Heart left ventricle (tissue), 13 donors: ENCODE results near the gene POU4F1.

Source experiments
- CTCF ChIP-seq, 12 donors: fragments of 200-600 bp; sonication (generic) in 4 of 12; IDR thresholded peaks; one replicate each; pipeline versions ENCODE4 v1.5.0 to v1.8.0; 2018 to 2022; ENCODE audit warnings: antibody characterized with exemption in 12 of 12, mild to moderate bottlenecking in 5 of 12
- POLR2A ChIP-seq, 2 donors: fragments of 450-650 bp; IDR thresholded peaks; one replicate each; pipeline ENCODE4 v1.6.1; 2017; ENCODE audit warnings: antibody characterized with exemption in 2 of 2, mild to moderate bottlenecking in 2 of 2, moderate library complexity in 2 of 2
- donor health status: ischemic (EF 13 %, LVEDD 7.1; RV severe dilation, severe dysfunction).
- donor health status: DM: no; HTN: yes; CAD: no.
- donor health status: DM: no; HTN: no; CAD: no.
- donor health status: ischemic (EF 25% LVEDD 6.9; RV normal size, moderate dysfunction).
- donor health status: ischemic (EF 25% LVEDD 5.7; RV mildly dilated, moderate dysfunction).
- donor health status: ischemic (EF 35%, LVEDD 5.7; RV mildly dilated, moderate dysfunction).
- donor health status: nonischemic (EF 11% LVEDD 7.7; RV severe dilation, severe dysfunction).
- donor health status: DM: yes; HTN: yes; CAD: no.
- donor health status: PGD.
- donor health status: ischemic (EF 29% LVEDD 5.4; RV normal size, mild dysfunction).
- donor health status: nonischemic (EF 23%, LVEDD 6.1; RV moderate dilation, normal function).

GRCh38 chr13:78597602-78597932 is 5.8 kb downstream of the POU4F1 start:
- no peak for TF ChIP-seq CTCF (IDR thresholded peaks at IDR 0.05)
- TF ChIP-seq POLR2A (IDR thresholded peaks at IDR 0.05): no peak
